Small intestine (tissue), 7 donors: ENCODE data around the gene STAT6. TPM values are rescaled to one million over a fixed set of nuclear protein-coding genes. Genes with fewer than 3 reads are reported as not detected.
"Not testable (repeated sequence)": the region's sequence is repeated elsewhere in the genome, so short reads cannot be mapped to it uniquely, and the experiment has no call there.

Experiments used
- DNase-seq, 2 donors: peaks; one replicate each; pipeline versions ENCODE4 v3.0.0 to v3.0.0-alpha.2; 2013
- FAIRE-seq: peaks from 2 replicates; lab custom pipeline; 2012; peaks lifted over from hg19 to GRCh38; lab: Jason Lieb, UNC
- H3K27ac ChIP-seq, 3 donors: one replicate each; pipeline ENCODE4 v1.5.1; 2013; ENCODE audit warnings: low read length in 2 of 3, mild to moderate bottlenecking in 2 of 3, control low read depth in 1 of 3, inconsistent platforms in 1 of 3, low read depth in 1 of 3, moderate library complexity in 1 of 3
- H3K27me3 ChIP-seq, 3 donors: one replicate each; pipeline ENCODE4 v1.6.1; 2013; ENCODE audit warnings: low read length in 3 of 3, inconsistent platforms in 1 of 3; ENCODE audit not compliant: control insufficient read depth in 3 of 3, insufficient read depth in 3 of 3
- H3K36me3 ChIP-seq, 3 donors: one replicate each; pipeline ENCODE4 v1.6.1; 2013; ENCODE audit warnings: low read length in 3 of 3, inconsistent platforms in 1 of 3, low read depth in 1 of 3, mild to moderate bottlenecking in 1 of 3, moderate library complexity in 1 of 3; ENCODE audit not compliant: control insufficient read depth in 3 of 3, insufficient read depth in 2 of 3
- H3K4me1 ChIP-seq, 3 donors: one replicate each; pipeline ENCODE4 v1.6.1; 2013; ENCODE audit warnings: low read length in 2 of 3, inconsistent platforms in 1 of 3, low read depth in 1 of 3, mild to moderate bottlenecking in 1 of 3, moderate library complexity in 1 of 3; ENCODE audit not compliant: control insufficient read depth in 3 of 3, insufficient read depth in 2 of 3
- H3K4me3 ChIP-seq, 3 donors: one replicate each; pipeline ENCODE4 v1.5.1; 2013; ENCODE audit warnings: low read length in 3 of 3, control low read depth in 1 of 3, inconsistent platforms in 1 of 3, low read depth in 1 of 3, mild to moderate bottlenecking in 1 of 3, moderate library complexity in 1 of 3
- H3K9me3 ChIP-seq, 2 donors: one replicate each; pipeline ENCODE4 v1.6.1; 2013; ENCODE audit warnings: low read depth in 1 of 2, low read length in 1 of 2; ENCODE audit not compliant: control insufficient read depth in 2 of 2, insufficient read depth in 1 of 2
- WGBS, 3 donors: extraction: QIAGEN DNeasy Blood & Tissue Kit; methylation state at CpG; one replicate each; pipeline ENCODE4 v1.1.7; 2013; 5-methylcytosine and 5-hydroxymethylcytosine counted together
- polyA plus RNA-seq, 4 donors: library from polyadenylated mRNA; stranded (reverse) in 3 of 4; unstranded in 1 of 4; fragments of 200-250 nt in 3 of 4; fragments of 120-200 nt in 1 of 4; gene quantifications; one replicate each; pipeline versions ENCODE4 v1.2.1 to v1.2.3, GENCODE V29; 2013
- donor health status: healthy with polysubstance abuse.
- donor health status: control.
- donor health status: control.
- donor health status: Bipolar disorder and iron deficiency.
- donor health status: healthy.

Gene STAT6
- polyA plus RNA-seq, 4 donors, result 117 to 842 (median 344) TPM

DNA sequence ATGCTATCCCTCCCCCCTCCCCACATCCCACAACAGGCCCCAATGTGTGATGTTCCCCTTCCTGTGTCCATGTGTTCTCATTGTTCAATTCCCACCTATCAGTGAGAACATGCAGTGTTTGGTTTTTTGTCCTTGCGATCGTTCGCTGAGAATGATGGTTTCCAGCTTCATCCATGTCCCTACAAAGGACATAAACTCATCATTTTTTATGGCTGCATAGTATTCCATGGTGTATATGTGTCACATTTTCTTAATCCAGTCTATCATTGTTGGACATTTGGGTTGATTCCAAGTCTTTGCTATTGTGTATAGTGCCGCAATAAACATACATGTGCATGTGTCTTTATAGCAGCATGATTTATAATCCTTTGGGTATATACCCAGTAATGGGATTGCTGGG, 58.0 kb downstream of the STAT6 start:
- WGBS, 3 donors, result 96 to 99% (median 98%) methylated on average over 4 of the region's 4 CpGs
- H3K27me3 ChIP-seq, H3K4me3 ChIP-seq, DNase-seq, H3K36me3 ChIP-seq, H3K27ac ChIP-seq, FAIRE-seq, H3K9me3 ChIP-seq: not testable (repeated sequence)
- peaks cover 4 to 25% (median 4%) of the 10 kb centered on the region in 3 donors for H3K4me1 ChIP-seq

DNA sequence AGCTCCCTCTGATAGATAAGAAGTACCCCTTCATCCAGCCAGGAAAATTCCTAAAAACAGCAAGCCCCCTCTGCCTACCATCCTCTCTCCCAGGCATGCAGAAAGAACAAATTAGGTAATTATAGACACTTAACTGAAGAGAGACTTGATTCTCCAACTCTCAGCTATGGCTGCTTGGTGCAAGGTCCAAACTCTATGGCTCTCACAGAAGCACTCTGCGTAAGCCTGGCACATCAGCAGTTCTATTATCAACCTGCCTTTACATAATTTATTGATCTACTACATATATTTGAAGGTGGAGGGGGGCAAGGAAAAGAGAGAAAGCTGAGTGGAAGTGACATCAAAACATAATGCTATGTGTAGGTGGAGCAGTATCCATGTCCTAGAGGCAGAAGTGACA, 60.2 kb downstream of the STAT6 start:
- Histone ChIP-seq H3K36me3 (peaks cover 0 to 26% (median 0%) of the 10 kb centered on the region in 3 donors), H3K4me1 (peaks cover 0 to 40% (median 8%) of the 10 kb centered on the region in 3 donors), H3K4me3 (peak overlapping the region in 2 of 3 donors; percentile 66 to 69), H3K27me3 (no peaks in the 10 kb centered on the region), H3K9me3 (no peaks in the 10 kb centered on the region), H3K27ac (peak overlapping the region; percentile 48 to 88 (median 80))
- WGBS, 3 donors, result 26 to 68% (median 53%) methylated on average over 1 of the region's 1 CpG
- FAIRE-seq, result no peak
- DNase-seq, result peak; percentile 63 to 79

DNA sequence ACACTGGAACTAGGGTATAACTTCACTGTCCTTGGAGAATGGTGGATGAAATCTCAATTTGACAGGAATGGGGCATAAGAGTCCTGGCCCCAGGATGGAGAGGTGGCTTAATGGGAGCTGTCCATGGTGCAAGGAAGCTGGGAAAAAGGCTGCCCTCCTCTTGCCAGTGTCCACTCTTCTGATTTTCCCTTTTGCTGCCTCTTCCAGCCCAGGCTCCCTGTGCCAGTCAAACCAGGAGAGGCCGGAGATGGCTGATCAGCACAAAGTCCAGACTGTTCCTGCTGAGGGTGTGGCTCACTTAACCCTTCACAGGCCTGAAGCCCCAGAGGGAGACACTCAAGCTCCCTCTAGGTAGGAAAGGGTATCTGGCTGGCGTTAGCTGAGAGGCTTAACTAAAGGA, 61.3 kb downstream of the STAT6 start, which contains the start of gene MYO1A:
Gene MYO1A, minus strand, starts transcription at position 240 of the 400 bp plus-strand sequence. CDS start 1,806 bp downstream, outside the sequence.
- peak; percentile 88 to 94 for DNase-seq
- WGBS, 3 donors, result 16 to 44% (median 38%) methylated on average over 2 of the region's 2 CpGs
- H3K27ac ChIP-seq, result peak within 1 kb of the TSS; percentile 78 to 88 (median 80)
- no peak for FAIRE-seq
- peak within 1 kb of the TSS; percentile 3 to 69 (median 66) for H3K4me3 ChIP-seq
- peaks cover 0 to 30% (median 0%) of the 10 kb centered on the region in 3 donors for H3K36me3 ChIP-seq
- no peaks in the 10 kb centered on the region for H3K9me3 ChIP-seq
- H3K27me3 ChIP-seq, result no peaks in the 10 kb centered on the region
- peaks cover 3 to 44% (median 8%) of the 10 kb centered on the region in 3 donors for H3K4me1 ChIP-seq

DNA sequence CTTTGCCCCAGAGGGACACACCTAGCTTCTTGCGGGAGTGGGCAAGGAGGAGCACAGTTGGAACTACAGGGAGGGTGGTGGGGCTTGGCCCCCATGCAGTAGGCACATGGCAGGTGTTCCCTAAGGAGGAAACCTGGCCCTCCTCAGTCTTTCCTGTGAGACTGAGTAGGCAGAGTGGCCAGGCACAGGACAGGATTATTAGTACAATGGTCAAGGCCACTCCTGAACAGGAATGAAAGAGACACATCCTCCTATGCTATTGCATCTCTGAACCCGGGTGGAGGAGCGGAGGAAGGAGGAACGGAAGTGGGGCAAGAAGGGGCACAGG, 62.1 kb downstream of the STAT6 start:
- H3K36me3 ChIP-seq, result peaks cover 0 to 38% (median 0%) of the 10 kb centered on the region in 3 donors
- H3K27me3 ChIP-seq, result no peaks in the 10 kb centered on the region
- peak overlapping the region; percentile 3 to 69 (median 66) for H3K4me3 ChIP-seq
- no peak for FAIRE-seq
- peak overlapping the region; percentile 78 to 88 (median 80) for H3K27ac ChIP-seq
- peak; percentile 82 to 91 for DNase-seq
- WGBS, 3 donors, result 12 to 64% (median 40%) methylated on average over 4 of the region's 4 CpGs
- peaks cover 3 to 44% (median 8%) of the 10 kb centered on the region in 3 donors for H3K4me1 ChIP-seq
- no peaks in the 10 kb centered on the region for H3K9me3 ChIP-seq

DNA sequence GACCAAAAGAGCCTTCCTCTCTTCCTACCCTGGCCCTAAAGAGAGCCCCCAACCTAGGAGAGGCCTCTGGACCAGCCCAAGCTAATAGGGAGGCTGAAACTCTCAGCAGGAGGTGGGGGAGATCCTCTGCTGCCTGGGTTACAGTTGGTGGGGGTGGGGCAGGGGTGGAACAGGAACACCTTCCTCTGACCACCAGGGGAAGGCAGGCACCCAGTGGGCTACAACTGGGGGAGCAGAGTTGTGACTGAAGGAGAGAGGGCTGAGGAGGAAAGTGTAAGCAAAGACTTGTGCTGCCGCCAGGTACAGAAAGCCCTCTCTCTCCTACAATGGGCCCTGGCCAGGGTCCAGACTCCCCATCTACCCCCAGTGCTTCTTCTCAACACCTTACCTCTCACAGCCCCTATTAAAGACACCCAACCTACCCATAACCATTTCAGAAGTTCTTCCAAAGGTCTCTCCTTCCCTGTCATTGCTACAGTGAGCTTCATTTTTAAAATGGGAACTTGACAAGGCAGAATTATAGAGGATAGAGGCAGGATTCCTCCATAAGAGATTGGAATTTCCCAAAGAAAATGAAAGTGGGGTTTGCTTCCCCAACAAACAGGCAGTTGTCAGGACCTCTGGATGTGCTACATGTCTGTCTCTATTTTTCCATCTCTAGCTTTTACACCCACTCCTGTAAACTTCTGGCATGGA, 62.6 kb downstream of the STAT6 start:
- H3K4me3 ChIP-seq, result peak overlapping the region in 2 of 3 donors; percentile 66 to 69
- no peak for DNase-seq
- H3K4me1 ChIP-seq, result peaks cover 3 to 44% (median 8%) of the 10 kb centered on the region in 3 donors
- WGBS, 3 donors, result 0 to 69% (median 29%) methylated on average over 1 of the region's 1 CpG
- H3K27ac ChIP-seq, result peak overlapping the region; percentile 78 to 88 (median 80)
- no peak for FAIRE-seq
- no peaks in the 10 kb centered on the region for H3K27me3 ChIP-seq
- H3K9me3 ChIP-seq, result no peaks in the 10 kb centered on the region
- H3K36me3 ChIP-seq, result peaks cover 0 to 44% (median 3%) of the 10 kb centered on the region in 3 donors

DNA sequence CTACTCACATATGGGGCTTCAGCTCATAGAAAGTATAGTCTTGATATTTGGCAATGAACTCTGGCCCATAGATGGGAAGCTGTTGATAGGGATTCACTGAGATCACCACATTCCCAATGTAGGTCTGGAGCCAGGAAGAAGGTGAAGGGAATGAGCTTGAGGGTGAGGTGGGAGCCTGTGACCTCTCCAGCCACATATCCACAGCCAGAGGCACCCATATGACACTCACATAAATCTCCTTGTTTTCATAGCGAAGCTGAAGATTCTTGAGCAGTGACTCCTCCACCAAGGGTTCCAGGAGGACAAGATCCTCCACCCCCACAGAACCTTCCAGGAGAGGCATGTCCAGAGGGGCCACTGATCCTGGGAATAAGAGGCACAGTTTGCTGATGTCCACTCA, 63.2 kb downstream of the STAT6 start:
- no peak for DNase-seq
- WGBS, 3 donors, result 69 to 85% (median 75%) methylated on average over 1 of the region's 1 CpG
- H3K27me3 ChIP-seq, result no peaks in the 10 kb centered on the region
- no peaks in the 10 kb centered on the region for H3K9me3 ChIP-seq
- peak overlapping the region in 2 of 3 donors; percentile 66 to 69 for H3K4me3 ChIP-seq
- peaks cover 3 to 44% (median 8%) of the 10 kb centered on the region in 3 donors for H3K4me1 ChIP-seq
- no peak for FAIRE-seq
- H3K36me3 ChIP-seq, result peaks cover 0 to 49% (median 8%) of the 10 kb centered on the region in 3 donors
- H3K27ac ChIP-seq, result peak overlapping the region in 1 of 3 donors; percentile 88

DNA sequence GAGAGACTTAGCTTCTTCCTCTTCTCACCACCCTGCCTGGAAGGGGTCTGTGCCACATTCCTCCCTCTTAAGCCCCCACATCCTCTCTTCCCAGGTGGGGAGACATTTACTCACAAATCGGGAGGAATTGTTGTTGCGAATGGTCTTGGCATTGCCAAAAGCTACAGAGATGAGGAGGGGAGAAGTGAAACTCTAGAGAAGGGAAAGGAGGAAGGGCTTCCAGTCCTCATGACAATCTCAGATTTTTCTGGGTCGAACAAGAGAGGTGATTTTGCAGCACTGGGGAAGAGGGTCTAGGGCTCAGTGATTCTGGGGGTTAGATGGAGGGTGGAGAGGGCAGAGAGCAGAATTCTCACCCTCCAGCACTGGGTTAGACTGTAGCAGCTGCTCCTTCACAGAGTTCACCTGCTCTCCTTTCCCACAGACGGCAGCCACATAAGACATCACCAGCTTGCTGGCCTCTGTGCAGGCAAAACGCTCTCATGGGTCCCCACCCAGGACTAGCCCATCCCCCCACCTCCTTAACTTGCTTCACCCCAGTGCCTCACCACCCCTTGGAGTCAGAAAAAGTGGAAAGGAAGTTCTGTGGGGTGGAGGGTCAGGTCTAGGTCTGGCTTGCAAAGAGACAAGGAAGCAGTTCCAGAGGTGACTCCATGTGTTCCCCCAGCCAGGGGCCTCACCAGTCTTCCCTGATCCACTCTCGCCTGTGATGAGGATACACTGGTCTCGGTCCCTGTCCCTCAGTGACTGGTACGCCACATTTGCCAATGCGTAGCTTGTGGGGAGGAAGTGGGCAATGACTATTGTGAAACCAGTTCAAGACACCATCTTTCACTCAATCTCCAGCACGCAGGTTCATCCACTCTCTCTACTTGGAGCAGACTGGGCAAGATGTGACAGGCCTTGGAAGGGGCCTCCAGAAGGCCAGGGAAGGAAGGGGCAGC, 63.9 kb downstream of the STAT6 start:
- Histone ChIP-seq H3K9me3 (no peaks in the 10 kb centered on the region), H3K36me3 (peaks cover 0 to 55% (median 8%) of the 10 kb centered on the region in 3 donors), H3K4me1 (peaks cover 3 to 44% (median 8%) of the 10 kb centered on the region in 3 donors), H3K4me3 (peak overlapping the region in 2 of 3 donors; percentile 66 to 69), H3K27ac (no peak overlapping the region), H3K27me3 (no peaks in the 10 kb centered on the region)
- no peak for FAIRE-seq
- DNase-seq, result no peak
- WGBS, 3 donors, result 50 to 58% (median 57%) methylated on average over 10 of the region's 10 CpGs
